ENCODE measurements around the gene ABLIM2. TPM values are rescaled to one million over a fixed set of nuclear protein-coding genes. Genes with fewer than 3 reads are reported as not detected.

The ABLIM2 gene
- total and polyA plus RNA-seq, 2 of the 13 experiments (the other 11 are each of a cell fraction or from before 2014, with no cell fraction given): 0.20 to 0.37 TPM

- TF ChIP-seq ZNF282 (IDR thresholded peaks at IDR 0.05; ENCODE audit: partially characterized antibody) (no peak), ZBTB25 (CRISPR knock-in tag; IDR thresholded peaks at IDR 0.05) (no peak), CAMTA2 (CRISPR knock-in tag; IDR thresholded peaks at IDR 0.05; ENCODE audit: borderline replicate concordance) (no peak), NRL (CRISPR knock-in tag; IDR thresholded peaks at IDR 0.05; ENCODE audit: borderline replicate concordance) (no peak), HES4 (CRISPR knock-in tag; IDR thresholded peaks at IDR 0.05; ENCODE audit: borderline replicate concordance) (no peak), ZNF460 (CRISPR knock-in tag; IDR thresholded peaks at IDR 0.05; ENCODE audit: borderline replicate concordance) (no peak), ZSCAN22 (CRISPR knock-in tag; IDR thresholded peaks at IDR 0.05) (no peak), ZNF549 (CRISPR knock-in tag; IDR thresholded peaks at IDR 0.05) (no peak), TMF1 (CRISPR knock-in tag; IDR thresholded peaks at IDR 0.05; ENCODE audit: low read depth) (no peak), DRAP1 (CRISPR knock-in tag; IDR thresholded peaks at IDR 0.05) (no peak), ZNF776 (CRISPR knock-in tag; IDR thresholded peaks at IDR 0.05) (no peak), ZBTB46 (CRISPR knock-in tag; IDR thresholded peaks at IDR 0.05; ENCODE audit: borderline replicate concordance) (0 out of 2 replicates have a peak, but pooled peaks have one; percentile 36), EHMT2 (IDR thresholded peaks at IDR 0.05; ENCODE audit: borderline replicate concordance, low read depth, low read length) (no peak), ZSCAN21 (CRISPR knock-in tag; IDR thresholded peaks at IDR 0.05; ENCODE audit: borderline replicate concordance) (no peak), ZNF839 (CRISPR knock-in tag; IDR thresholded peaks at IDR 0.05; ENCODE audit: borderline replicate concordance) (no peak), ETV5 (CRISPR knock-in tag; IDR thresholded peaks at IDR 0.05; ENCODE audit: borderline replicate concordance) (peak; percentile 42; the same call in 1 of the 2 replicates), ZNF761 (CRISPR knock-in tag; conservative IDR thresholded peaks at IDR 0.05) (no peak), ZNF674 (CRISPR knock-in tag; IDR thresholded peaks at IDR 0.05; ENCODE audit: low read depth) (no peak), ZNF558 (CRISPR knock-in tag; IDR thresholded peaks at IDR 0.05; ENCODE audit: borderline replicate concordance) (no peak), ZFAT (CRISPR knock-in tag; conservative IDR thresholded peaks at IDR 0.05) (no peak), KAT8 (CRISPR knock-in tag; IDR thresholded peaks at IDR 0.05) (no peak), HBP1 (CRISPR knock-in tag; IDR thresholded peaks at IDR 0.05; ENCODE audit: low read depth) (no peak), HNRNPUL1 (IDR thresholded peaks at IDR 0.05; ENCODE audit: low read depth, low read length) (no peak), BATF2 (CRISPR knock-in tag; IDR thresholded peaks at IDR 0.05) (no peak)
These were observed 42.7 kb upstream of the ABLIM2 start (continued) for GRCh38 chr4:8201321-8201781.

All from HepG2 (cell line).